SK-N-SH treated with all-trans-retinoic acid at 6 μM for 48 hours (cell line): Measurements from ENCODE around the gene PPP1R1C.

ENCODE experiments used
- ATAC-seq: fragments of 200-7000 bp; cut with Tn5 transposase; 3 replicates; pipeline ENCODE4 v1.9.1; 2020; ENCODE audit warnings: mild to moderate bottlenecking, moderate library complexity
- ARNTL ChIP-seq: fragments of 450-650 bp; formaldehyde crosslinking; IDR thresholded peaks from 2 replicates; pipeline ENCODE4 v1.5.0; 2020; ENCODE audit warnings: low read depth, mild to moderate bottlenecking, moderate library complexity, borderline replicate concordance
- BACH2 ChIP-seq: fragments of 250-450 bp; sonication (Bioruptor Pico); IDR thresholded peaks from 2 replicates; pipeline ENCODE4 v1.9.0; 2021; ENCODE audit warnings: mild to moderate bottlenecking, borderline replicate concordance
- CSDC2 ChIP-seq: fragments of 250-450 bp; sonication (Bioruptor Pico); IDR thresholded peaks from 2 replicates; pipeline ENCODE4 v1.5.0; 2020; ENCODE audit warnings: mild to moderate bottlenecking, moderate library complexity
- ESRRG ChIP-seq: fragments of 250-450 bp; sonication (Bioruptor Pico); IDR thresholded peaks from 2 replicates; pipeline ENCODE4 v1.6.1; 2021; ENCODE audit warnings: mild to moderate bottlenecking
- GLIS3 ChIP-seq: fragments of 250-450 bp; sonication (Bioruptor Pico); IDR thresholded peaks from 2 replicates; pipeline ENCODE4 v1.5.0; 2020; ENCODE audit warnings: mild to moderate bottlenecking, moderate library complexity
- ISL1 ChIP-seq: fragments of 250-450 bp; sonication (Bioruptor Pico); IDR thresholded peaks from 2 replicates; pipeline ENCODE4 v2.1.2; 2022; ENCODE audit warnings: mild to moderate bottlenecking, moderate library complexity
- SNAI2 ChIP-seq: fragments of 250-450 bp; sonication (Bioruptor Pico); IDR thresholded peaks from 2 replicates; pipeline ENCODE4 v1.5.0; 2020; ENCODE audit warnings: mild to moderate bottlenecking, moderate library complexity
- TCF4 ChIP-seq: fragments of 250-450 bp; sonication (Bioruptor Pico); IDR thresholded peaks from 2 replicates; pipeline ENCODE4 v1.8.0; 2021; ENCODE audit warnings: mild to moderate bottlenecking, moderate library complexity, borderline replicate concordance
- TOX ChIP-seq: fragments of 250-450 bp; sonication (Bioruptor Pico); IDR thresholded peaks from 2 replicates; pipeline ENCODE4 v1.8.0; 2021; ENCODE audit warnings: mild to moderate bottlenecking, moderate library complexity, borderline replicate concordance
- ZC3H10 ChIP-seq: fragments of 250-450 bp; sonication (Bioruptor Pico); IDR thresholded peaks from 2 replicates; pipeline ENCODE4 v1.5.1; 2021; ENCODE audit warnings: mild to moderate bottlenecking, moderate library complexity
- ZFP3 ChIP-seq: fragments of 250-450 bp; sonication (Bioruptor Pico); IDR thresholded peaks from 2 replicates; pipeline ENCODE4 v1.5.0; 2020; ENCODE audit warnings: mild to moderate bottlenecking, moderate library complexity
- ZFP30 ChIP-seq: fragments of 450-650 bp; formaldehyde crosslinking; IDR thresholded peaks from 2 replicates; pipeline ENCODE4 v1.5.0; 2022; ENCODE audit warnings: mild to moderate bottlenecking, moderate library complexity
- ZNF565 ChIP-seq: fragments of 450-650 bp; formaldehyde crosslinking; conservative IDR thresholded peaks from 2 replicates; pipeline ENCODE4 v1.5.0; 2020; ENCODE audit warnings: low read depth, mild to moderate bottlenecking, moderate library complexity
- ZNF70 ChIP-seq: fragments of 450-650 bp; formaldehyde crosslinking; IDR thresholded peaks from 2 replicates; pipeline ENCODE4 v1.5.0; 2020; ENCODE audit warnings: mild to moderate bottlenecking, moderate library complexity
- ZNF8 ChIP-seq: fragments of 450-650 bp; formaldehyde crosslinking; IDR thresholded peaks from 2 replicates; pipeline ENCODE4 v1.5.0; 2020; ENCODE audit warnings: mild to moderate bottlenecking, moderate library complexity
- TF ChIP-seq, protein P1 (sequence below): fragments of 250-450 bp; sonication (Bioruptor Pico); IDR thresholded peaks from 2 replicates; pipeline ENCODE4 v1.5.1; 2020; ENCODE audit warnings: low read depth, mild to moderate bottlenecking, moderate library complexity
- TF ChIP-seq, protein P2 (sequence below): fragments of 250-450 bp; sonication (Bioruptor Pico); IDR thresholded peaks from 2 replicates; pipeline ENCODE4 v1.8.0; 2020; ENCODE audit warnings: mild to moderate bottlenecking, moderate library complexity, borderline replicate concordance
- TF ChIP-seq, protein P3 (sequence below): fragments of 250-450 bp; sonication (Bioruptor Pico); IDR thresholded peaks from 2 replicates; pipeline ENCODE4 v1.8.0; 2021; ENCODE audit warnings: low read depth, mild to moderate bottlenecking, moderate library complexity, borderline replicate concordance
- TF ChIP-seq, protein P4 (sequence below): fragments of 250-450 bp; sonication (Bioruptor Pico); IDR thresholded peaks from 2 replicates; pipeline ENCODE4 v1.5.1; 2021; ENCODE audit warnings: mild to moderate bottlenecking, moderate library complexity

The PPP1R1C gene

DNA sequence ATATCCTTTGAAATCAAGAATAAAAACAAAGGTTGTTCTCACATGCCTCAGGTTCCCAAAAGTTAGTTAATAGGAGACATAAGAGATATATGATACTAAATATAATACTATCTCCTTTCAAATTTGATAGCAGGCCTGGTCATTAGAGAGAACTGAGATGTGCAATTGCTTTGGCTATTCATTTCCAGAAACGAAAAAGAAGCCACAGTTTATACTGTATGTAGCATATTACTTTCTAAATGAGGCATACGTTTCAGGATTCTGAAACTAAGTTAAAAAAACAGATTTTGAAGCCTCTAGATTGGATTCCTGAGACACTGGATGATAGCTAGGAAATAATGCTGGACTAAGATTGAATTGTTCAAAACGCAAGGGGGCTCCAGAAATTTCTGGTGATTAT, 7.1 kb downstream of the PPP1R1C start:
- TF ChIP-seq GLIS3 (CRISPR knock-in tag) (no peak), BACH2 (no peak), ESRRG (CRISPR knock-in tag) (no peak), ISL1 (CRISPR knock-in tag) (no peak), SNAI2 (CRISPR knock-in tag) (no peak), TCF4 (CRISPR knock-in tag) (no peak), ZFP30 (CRISPR knock-in tag) (no peak), ZNF8 (CRISPR knock-in tag) (no peak), TOX (CRISPR knock-in tag) (no peak)
- TF ChIP-seq, protein P1, sequence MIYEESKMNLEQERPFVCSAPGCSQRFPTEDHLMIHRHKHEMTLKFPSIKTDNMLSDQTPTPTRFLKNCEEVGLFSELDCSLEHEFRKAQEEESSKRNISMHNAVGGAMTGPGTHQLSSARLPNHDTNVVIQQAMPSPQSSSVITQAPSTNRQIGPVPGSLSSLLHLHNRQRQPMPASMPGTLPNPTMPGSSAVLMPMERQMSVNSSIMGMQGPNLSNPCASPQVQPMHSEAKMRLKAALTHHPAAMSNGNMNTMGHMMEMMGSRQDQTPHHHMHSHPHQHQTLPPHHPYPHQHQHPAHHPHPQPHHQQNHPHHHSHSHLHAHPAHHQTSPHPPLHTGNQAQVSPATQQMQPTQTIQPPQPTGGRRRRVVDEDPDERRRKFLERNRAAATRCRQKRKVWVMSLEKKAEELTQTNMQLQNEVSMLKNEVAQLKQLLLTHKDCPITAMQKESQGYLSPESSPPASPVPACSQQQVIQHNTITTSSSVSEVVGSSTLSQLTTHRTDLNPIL: no peak
- TF ChIP-seq, all 23 proteins: peak for 0
- no peak for ATAC-seq

DNA sequence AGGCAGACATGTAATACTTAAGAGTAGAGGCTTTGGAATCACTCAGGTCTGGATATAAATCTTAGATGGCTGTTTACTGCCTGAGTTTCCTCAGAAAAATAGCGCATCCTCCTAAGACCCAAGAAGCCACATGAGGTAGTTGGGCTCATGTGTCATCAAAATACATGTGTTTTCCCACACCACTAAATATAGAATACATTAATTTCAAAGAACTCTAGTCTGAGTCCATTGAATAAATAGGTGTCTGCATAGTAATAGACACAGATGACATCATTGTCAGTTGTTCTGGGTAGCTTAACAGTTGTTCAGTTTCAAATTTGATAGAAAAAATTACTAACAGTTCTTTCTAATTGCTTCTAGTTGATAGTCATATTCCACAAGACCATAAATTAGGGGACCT, 9.6 kb downstream of the PPP1R1C start:
- TF ChIP-seq, protein P2, sequence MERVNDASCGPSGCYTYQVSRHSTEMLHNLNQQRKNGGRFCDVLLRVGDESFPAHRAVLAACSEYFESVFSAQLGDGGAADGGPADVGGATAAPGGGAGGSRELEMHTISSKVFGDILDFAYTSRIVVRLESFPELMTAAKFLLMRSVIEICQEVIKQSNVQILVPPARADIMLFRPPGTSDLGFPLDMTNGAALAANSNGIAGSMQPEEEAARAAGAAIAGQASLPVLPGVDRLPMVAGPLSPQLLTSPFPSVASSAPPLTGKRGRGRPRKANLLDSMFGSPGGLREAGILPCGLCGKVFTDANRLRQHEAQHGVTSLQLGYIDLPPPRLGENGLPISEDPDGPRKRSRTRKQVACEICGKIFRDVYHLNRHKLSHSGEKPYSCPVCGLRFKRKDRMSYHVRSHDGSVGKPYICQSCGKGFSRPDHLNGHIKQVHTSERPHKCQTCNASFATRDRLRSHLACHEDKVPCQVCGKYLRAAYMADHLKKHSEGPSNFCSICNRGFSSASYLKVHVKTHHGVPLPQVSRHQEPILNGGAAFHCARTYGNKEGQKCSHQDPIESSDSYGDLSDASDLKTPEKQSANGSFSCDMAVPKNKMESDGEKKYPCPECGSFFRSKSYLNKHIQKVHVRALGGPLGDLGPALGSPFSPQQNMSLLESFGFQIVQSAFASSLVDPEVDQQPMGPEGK: no peak
- peak; percentile 32; the same call in 1 of the 3 replicates for ATAC-seq

DNA sequence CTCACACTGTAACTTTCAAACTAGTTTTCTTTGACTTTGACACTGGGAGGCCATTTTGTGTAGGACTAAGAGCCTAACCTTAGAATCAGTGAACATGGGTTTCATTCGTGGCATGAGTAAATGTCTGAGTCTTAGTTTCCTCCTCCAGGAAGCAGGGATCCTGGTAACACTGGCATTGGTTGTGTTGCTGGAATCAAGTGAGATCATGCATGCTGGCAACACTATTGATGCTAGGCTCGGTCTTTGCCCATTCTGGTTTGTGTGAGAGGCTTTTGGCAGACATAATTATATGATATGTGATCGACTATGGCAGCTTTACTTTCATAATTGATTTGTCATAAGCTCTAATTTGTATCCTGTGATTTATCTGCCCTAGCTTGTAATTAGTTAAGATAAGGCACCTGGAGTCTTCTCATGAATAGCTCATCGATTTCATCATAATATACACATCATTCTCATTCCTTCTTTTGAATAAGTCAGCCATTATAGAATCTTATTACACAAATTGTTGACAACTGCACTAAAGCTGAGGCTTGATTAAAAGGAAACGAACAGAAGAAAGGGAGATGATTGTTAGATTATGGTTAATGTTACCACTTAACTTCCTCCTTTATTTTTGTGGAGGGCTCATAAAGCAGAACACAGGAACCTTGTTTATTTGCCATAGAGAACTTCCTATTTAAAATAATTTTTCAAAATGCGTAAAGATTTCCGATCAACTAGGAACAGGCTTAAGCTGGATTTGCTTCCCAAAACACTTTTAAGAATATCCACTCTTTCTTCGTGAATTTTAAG, 12.6 kb downstream of the PPP1R1C start:
- TF ChIP-seq ZNF565 (CRISPR knock-in tag) (no peak), ZNF8 (CRISPR knock-in tag) (no peak), ZC3H10 (CRISPR knock-in tag) (no peak), CSDC2 (CRISPR knock-in tag) (no peak), ZNF70 (CRISPR knock-in tag) (no peak)
- TF ChIP-seq, protein P3, sequence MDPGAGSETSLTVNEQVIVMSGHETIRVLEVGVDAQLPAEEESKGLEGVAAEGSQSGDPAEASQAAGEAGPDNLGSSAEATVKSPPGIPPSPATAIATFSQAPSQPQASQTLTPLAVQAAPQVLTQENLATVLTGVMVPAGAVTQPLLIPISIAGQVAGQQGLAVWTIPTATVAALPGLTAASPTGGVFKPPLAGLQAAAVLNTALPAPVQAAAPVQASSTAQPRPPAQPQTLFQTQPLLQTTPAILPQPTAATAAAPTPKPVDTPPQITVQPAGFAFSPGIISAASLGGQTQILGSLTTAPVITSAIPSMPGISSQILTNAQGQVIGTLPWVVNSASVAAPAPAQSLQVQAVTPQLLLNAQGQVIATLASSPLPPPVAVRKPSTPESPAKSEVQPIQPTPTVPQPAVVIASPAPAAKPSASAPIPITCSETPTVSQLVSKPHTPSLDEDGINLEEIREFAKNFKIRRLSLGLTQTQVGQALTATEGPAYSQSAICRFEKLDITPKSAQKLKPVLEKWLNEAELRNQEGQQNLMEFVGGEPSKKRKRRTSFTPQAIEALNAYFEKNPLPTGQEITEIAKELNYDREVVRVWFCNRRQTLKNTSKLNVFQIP (CRISPR knock-in tag): no peak
- TF ChIP-seq, protein P4, sequence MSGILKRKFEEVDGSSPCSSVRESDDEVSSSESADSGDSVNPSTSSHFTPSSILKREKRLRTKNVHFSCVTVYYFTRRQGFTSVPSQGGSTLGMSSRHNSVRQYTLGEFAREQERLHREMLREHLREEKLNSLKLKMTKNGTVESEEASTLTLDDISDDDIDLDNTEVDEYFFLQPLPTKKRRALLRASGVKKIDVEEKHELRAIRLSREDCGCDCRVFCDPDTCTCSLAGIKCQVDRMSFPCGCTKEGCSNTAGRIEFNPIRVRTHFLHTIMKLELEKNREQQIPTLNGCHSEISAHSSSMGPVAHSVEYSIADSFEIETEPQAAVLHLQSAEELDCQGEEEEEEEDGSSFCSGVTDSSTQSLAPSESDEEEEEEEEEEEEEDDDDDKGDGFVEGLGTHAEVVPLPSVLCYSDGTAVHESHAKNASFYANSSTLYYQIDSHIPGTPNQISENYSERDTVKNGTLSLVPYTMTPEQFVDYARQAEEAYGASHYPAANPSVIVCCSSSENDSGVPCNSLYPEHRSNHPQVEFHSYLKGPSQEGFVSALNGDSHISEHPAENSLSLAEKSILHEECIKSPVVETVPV (CRISPR knock-in tag): no peak
- TF ChIP-seq, protein P1: no peak
- no peak for ATAC-seq

DNA sequence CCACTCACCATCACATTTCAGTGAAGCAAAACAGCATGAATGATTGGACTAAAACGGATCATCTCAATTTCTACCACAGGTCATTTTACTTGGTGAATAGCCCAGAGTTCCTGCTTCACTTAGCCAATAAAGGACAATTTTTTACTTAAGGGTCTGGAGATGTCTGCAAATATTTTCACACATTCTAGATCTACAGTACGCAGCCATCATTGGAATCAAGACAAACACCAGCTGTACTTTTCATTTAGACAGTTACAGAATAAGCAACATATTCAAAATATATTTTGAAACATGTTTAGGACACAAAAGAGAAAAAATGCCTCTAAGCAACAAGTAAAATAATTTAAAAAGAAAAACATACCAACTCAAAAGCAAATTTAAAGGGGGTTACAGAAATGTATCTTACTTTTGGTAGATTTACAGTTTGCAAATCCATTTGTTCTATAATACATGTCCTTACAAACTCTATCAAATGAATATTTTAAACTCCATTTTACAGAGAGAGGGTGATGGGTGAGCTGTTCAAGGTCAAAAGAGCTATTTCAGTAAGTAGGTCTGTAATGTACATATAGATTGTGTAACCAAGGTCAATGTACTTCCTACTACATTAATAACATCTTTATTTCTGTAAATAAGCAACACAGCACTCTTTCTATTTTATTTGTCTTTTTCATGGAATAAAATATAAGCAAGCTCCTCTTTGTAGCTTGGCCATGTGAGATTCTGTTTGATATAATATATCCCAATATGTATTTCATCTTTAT, 13.4 kb downstream of the PPP1R1C start:
- ATAC-seq: no peak
- TF ChIP-seq ARNTL (CRISPR knock-in tag): no peak
- TF ChIP-seq, protein P2: no peak
- no peak for TF ChIP-seq ZFP3 (CRISPR knock-in tag)
- no peak for TF ChIP-seq ISL1 (CRISPR knock-in tag)
- TF ChIP-seq, protein P1: no peak
- no peak for TF ChIP-seq CSDC2 (CRISPR knock-in tag)
- TF ChIP-seq GLIS3 (CRISPR knock-in tag): no peak
- TF ChIP-seq, protein P4 (CRISPR knock-in tag): no peak
- TF ChIP-seq ZNF565 (CRISPR knock-in tag): no peak
- TF ChIP-seq, protein P3 (CRISPR knock-in tag): no peak
- TF ChIP-seq ESRRG (CRISPR knock-in tag): no peak
